Measurements from ENCODE around the gene LAG3.

LAG3 gene

DNA sequence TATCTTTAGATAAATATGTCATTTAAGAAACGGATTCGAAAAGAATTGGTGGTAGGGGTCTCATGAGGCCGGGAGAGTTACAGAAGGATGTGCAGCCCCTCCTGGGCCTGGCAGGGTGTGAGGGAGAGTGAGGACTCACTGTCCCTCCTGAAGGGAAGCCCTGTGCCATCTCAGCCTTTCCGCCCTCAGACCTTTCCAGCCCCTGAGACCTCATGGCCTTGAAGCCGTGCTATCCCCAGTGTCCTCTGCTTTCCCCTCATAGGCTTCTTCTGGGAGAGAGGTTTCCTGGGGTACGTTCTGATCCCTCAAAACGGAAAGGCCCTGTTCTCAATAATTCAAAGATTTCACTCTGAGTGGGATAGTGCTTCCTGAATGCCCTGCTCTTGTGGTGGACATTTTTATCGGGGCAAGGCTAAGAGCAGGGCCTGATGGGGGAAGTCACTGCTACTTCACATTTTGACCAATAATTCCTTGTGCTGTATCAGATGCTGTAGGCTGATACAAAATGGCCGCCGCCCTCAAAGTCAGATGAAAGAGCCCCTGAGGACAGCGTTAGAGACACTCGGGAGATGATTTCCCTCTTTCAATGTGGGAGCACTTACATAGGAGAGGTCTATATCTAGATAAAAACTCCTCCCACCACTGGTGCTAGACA lies 18.3 kb downstream of the LAG3 start:
- DNase-seq (ENCODE audit: low read depth in 2 of 2): no peak

DNA sequence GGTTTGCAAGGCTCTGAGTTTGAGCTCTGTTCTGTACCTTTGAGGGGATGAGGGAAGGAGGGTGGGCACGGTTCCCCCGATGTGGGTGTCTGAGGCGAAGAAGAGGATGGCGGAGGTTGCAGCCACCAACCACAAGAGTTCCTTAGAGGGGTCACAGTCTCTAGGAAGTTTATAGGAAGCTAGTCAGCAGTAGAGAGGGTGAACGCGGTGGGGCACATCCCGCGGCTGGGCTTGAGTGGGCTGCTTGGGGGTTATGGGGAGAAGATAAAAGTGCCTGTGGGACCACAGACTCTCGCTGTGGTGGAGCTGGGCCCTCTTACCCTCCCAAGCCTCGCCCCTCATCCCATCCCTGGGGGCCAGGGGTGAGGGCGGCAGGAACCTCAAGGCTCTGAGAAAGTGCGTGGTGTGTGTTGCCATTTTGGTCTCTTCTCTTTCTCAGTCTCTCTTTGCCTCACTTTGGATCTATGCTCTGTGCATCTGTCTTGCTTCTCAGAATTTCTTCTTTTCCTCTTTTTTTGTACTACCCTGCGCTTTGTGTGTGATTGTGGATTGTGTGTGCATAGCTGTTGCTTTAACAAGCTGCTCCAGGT lies 19.7 kb downstream of the LAG3 start:
- DNase-seq (ENCODE audit: low read depth in 2 of 2): no peak

DNA sequence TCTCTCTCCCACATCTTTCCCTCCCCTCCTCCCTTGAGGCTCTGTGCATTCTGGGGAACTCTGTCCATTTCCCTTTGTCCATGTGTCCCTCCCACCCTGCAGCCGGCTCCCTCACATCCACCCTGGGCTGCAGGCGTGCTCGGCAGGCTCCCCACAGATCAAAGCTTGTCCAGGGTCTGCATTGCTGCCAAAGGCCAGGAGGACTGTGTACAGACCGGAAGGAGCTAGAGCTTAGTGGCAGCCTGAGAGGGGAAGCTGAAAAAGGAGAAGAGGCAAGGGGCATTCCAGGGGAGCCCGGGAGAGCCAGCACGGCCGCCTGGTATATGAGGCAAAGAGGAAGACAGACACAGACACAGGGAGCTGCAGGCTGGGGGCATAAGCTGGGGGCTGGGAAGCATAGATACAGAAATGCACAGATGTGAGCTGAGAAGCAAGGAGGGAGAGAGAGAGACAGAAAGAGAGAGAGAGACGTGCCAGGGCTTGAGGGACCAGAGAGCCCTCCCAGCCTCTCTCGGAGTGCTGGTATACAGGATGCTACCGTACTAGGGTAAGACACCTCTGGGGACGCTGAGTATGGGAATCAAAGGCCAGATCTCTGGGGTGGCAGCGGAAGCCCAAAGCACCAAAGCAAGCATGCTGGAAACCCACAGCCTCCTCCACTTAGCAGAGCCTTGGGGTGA lies 20.3 kb downstream of the LAG3 start:
- no peak for DNase-seq (ENCODE audit: low read depth in 2 of 2)

DNA sequence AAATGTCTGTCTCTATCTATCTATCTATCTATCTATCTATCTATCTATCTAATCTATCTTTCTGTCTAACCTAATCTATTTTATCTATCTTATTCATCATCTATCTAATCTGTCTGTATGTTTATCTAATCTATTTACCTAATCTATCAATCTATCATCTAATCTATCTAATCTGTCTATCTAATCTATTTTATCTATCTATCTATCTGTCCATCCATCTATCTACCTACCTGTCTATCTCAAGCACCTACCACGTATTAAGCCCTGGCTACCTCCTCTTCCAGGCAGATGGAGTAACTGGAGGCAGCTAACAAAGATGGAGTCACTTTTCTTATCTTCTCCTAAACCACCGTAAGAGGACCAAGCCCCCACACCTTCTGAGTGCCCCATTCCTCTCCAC lies 22.8 kb downstream of the LAG3 start:
- no peak for DNase-seq (ENCODE audit: low read depth in 2 of 2)

DNA sequence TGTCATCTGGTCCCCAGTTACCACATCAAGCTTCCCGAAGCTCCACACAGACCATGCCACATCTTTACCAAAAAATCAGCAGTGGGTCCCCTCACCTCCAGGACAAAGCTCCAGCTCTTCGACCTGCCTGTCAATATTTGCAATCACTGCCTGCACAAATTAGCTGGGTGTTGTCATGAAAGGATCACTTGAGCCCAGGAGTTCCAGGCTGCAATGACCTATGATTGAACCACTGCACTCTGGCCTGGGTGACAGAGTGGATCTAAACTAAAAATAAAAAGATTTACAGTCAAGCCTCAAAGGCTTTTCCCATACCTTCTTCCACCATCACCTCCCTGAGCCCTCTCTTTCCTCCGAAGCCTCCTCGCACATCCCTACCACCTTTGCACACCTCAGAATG lies 24.3 kb downstream of the LAG3 start:
- no peak for DNase-seq (ENCODE audit: low read depth in 2 of 2)

DNA sequence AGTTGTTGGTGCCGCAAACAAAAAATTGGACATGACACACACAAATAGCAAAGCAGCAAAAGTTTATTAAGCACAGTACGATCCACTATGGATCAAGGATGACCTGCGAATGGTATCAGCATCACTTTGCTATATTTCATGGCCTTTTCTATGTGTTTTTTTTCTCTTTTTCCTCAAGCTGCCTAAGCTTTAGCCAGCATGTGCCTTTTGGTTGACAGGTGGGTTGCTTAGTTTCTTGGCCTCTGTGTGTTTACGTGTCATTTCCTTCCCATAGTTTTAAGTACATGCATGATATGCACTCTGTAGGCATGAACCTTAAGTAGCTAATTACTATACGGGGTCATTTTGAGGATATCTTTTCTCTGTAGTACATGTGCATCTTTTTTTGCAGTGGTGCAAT lies 26.8 kb downstream of the LAG3 start:
- DNase-seq (ENCODE audit: low read depth in 2 of 2): no peak

DNA sequence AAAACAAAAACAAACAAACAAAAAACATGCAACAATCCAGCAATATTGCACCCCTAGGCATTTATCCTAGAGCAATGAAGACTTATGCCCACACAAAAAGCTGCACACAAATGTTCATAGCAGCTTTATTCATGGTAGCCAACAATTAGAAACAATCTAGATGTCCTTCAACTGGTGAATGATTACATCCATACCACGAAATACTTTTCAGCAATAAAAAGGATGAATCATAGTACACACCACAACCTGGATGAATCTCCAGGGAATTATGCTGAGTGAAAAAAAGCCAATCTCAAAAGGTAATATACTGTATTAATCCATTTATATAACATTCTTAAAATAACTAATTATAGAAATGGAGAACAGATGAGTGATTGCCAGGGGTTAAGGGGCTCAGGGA lies 34.9 kb downstream of the LAG3 start:
- DNase-seq (ENCODE audit: low read depth in 2 of 2): no peak

DNA sequence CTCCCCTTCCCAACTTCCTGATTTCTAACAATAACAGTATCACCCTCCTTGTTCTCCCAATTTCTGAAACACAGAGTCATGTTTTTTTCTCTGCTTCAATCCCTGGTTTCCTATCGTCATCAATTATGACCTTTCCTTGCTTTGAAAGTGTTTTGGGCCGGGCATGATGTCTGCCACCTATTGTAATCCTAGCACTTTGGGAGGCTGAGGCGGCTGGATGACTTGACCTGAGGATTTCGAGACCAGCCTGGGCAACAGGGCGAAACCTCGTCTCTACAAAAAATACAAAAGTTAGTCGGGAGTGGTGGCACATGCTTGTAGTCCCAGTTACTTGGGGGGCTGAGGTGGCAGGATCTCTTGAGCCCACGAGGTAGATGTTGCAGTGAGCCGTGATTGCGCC lies 36.7 kb downstream of the LAG3 start:
- no peak for DNase-seq (ENCODE audit: low read depth in 2 of 2)

DNA sequence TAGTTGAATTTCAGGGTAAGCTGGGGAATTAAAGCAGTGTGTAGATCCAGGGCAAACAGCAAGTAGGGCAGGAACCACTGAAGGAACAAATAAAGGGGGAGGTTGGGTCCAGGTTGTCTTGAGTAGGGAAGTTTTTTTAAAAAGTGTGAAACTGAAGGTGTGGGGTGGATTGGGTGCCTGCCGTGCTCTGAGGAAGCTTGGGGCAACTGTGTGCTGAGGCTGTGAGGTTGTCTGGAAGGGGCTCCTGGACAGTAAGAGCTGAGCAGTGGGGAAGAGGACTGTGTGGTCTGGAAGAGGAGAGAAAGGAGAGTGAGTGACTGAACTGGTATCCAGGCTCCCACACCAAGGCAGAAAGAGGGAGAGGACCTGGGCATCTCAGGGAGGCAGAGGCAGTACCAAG lies 38.4 kb downstream of the LAG3 start:
- DNase-seq (ENCODE audit: low read depth in 2 of 2): no peak

DNA sequence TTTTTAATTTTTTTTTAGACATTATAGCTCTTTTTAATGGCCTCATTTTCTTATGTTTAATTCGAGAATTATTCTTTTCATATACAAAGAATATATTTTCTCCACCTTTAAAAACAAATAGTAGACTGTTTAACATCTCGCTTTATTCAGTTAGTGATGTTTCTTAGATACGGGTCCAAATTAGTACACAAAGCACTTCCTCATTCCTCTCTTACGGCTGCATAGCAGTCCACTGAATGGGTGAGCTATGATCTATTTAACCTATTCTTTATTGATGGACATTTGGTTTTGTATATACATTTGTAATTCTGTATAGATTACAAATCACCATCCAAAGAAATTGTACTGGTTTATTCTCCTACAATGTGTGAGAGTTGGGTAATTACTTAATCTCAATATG lies 41.0 kb downstream of the LAG3 start:
- DNase-seq (ENCODE audit: low read depth in 2 of 2): no peak

DNA sequence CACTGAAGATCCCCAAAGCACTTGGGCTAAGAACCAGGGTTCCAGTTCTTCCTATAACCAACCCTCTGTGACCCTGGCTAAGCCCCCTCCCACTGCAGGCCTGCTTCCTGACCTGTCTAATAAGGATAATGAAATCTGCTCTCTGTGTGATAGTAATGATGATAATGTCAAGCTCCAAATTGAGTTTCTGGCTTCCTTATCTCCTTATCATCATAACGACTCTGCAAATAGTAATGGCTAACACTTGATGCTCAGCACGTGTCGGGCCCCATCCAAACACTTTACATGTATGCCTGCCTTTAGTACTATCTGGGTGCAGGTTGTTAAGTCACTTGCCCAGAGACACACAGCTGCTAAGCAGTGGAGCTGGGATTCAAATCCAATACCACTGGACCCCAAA lies 44.3 kb downstream of the LAG3 start:
- no peak for DNase-seq (ENCODE audit: low read depth in 2 of 2)

DNA sequence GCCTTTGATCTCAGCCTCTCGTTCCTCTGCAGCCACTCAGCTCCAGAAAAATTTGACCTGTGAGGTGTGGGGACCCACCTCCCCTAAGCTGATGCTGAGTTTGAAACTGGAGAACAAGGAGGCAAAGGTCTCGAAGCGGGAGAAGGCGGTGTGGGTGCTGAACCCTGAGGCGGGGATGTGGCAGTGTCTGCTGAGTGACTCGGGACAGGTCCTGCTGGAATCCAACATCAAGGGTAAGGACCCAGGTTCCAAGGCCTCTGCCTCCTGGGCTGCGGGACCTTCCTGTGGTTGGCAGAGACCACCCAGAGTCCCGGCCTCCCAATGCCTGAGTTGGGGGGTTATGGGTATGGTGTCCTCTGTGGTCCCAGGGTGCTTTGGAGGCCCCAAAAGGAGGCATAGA lies 44.8 kb downstream of the LAG3 start:
- DNase-seq (ENCODE audit: low read depth in 2 of 2): no peak

DNA sequence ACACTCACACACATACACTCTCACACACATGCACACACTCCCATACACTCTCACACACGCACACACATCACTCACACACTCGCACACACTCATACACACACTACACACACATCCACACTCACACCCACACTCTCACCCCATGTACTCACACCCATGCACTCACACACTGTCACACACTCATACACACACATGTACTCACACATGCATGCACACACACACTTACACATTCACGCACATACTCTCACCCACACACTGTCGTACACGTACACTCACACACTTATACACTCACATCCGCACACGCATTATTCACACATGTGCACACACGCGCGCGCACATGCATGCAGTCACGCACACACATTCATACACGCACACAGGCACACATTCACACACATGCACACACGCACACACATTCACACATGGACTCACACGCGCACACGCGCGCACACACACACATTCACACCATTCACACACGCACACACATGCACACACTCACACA lies 45.4 kb downstream of the LAG3 start:
- DNase-seq (ENCODE audit: low read depth in 2 of 2): no peak

DNA sequence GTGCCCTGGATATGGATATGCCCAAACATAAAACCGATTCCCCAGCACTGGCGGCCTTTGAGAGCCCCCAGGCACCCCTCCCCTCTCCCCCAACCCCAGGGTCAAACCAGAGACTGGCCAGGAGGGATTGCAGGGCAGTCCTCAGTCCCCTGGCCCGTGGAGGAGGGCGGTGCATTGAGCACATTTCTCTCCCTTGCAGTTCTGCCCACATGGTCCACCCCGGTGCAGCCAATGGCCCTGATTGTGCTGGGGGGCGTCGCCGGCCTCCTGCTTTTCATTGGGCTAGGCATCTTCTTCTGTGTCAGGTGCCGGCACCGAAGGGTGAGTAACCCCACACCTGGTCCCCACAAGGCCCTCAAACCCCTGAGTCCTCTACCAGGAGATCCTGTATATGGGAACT lies 45.9 kb downstream of the LAG3 start:
- DNase-seq (ENCODE audit: low read depth in 2 of 2): no peak

DNA sequence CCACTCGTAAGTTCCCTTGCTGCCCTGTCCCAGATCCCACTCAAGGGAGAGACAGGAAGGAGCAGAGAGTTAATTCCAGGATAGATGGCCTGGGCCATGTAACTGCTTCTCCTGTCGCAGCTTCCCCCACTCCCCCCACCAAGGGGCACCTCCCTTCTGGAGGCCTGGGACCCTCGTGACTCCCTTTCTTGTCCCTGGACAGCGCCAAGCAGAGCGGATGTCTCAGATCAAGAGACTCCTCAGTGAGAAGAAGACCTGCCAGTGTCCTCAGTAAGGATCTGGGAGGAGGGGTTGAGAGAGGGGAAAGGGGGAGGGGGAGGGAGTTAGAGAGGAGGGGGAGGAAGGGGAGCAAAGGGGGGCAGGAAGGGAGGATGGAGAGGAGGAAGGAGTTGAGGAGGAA lies 46.3 kb downstream of the LAG3 start:
- no peak for DNase-seq (ENCODE audit: low read depth in 2 of 2)

DNA sequence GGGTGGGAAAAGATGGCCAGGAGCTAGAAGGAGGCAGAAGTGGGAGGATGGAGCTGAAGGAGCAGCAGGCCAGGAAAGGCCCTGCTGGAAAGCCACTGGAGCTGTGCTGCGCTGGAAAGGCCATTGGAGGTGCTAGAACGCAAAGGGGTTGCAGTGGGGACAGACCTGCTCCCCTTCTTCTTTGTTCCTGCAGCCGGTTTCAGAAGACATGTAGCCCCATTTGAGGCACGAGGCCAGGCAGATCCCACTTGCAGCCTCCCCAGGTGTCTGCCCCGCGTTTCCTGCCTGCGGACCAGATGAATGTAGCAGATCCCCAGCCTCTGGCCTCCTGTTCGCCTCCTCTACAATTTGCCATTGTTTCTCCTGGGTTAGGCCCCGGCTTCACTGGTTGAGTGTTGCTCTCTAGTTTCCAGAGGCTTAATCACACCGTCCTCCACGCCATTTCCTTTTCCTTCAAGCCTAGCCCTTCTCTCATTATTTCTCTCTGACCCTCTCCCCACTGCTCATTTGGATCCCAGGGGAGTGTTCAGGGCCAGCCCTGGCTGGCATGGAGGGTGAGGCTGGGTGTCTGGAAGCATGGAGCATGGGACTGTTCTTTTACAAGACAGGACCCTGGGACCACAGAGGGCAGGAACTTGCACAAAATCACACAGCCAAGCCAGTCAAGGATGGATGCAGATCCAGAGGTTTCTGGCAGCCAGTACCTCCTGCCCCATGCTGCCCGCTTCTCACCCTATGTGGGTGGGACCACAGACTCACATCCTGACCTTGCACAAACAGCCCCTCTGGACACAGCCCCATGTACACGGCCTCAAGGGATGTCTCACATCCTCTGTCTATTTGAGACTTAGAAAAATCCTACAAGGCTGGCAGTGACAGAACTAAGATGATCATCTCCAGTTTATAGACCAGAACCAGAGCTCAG lies 47.0 kb downstream of the LAG3 start:
- DNase-seq (ENCODE audit: low read depth in 2 of 2): no peak

DNA sequence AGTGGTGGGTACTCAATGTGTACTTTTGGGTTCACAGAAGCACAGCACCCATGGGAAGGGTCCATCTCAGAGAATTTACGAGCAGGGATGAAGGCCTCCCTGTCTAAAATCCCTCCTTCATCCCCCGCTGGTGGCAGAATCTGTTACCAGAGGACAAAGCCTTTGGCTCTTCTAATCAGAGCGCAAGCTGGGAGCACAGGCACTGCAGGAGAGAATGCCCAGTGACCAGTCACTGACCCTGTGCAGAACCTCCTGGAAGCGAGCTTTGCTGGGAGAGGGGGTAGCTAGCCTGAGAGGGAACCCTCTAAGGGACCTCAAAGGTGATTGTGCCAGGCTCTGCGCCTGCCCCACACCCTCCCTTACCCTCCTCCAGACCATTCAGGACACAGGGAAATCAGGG lies 47.8 kb downstream of the LAG3 start:
- no peak for DNase-seq (ENCODE audit: low read depth in 2 of 2)

DNA sequence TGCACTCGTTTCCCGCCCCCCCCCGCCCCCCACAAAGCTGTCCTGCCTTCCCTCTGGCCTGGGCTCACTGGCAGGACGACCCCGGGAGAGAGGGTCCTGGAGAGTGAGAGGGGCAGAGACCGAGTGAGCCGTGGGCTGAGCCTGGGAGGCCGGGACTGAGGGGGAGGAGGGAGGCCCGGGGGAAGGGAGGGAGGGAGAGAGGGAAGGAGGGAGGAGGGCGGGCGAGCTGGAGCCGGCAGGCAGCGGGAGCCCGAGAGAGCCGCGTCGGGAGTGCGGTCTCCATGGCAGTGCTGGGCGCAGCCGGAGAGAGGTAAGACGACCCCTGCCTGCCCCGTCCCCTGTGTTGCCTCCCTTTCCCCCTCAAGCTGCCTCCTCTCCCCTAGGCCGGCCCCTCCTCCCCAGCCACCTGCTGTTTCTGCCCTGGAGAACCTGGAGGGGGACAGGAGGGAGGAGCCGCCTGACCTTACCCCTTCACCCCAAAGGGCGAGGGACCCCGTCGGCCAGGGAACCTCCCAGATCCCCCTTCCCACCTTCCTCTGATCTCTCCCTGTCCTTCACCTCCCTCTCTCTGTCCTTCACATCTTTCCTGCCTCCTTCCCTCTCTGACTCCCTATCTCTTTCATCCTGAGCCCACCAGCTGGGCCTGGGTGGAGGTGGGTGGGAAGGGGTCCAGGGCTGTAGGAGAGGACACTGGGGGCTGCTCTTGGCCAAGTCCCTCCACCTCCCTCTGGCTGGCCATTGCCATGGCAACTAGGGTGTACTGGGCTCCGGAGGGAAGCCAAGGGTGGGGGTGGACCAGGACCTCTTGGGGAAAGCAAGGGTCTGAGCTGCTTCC lies 49.5 kb downstream of the LAG3 start, which contains the start of gene GPR162:
Gene GPR162 (plus strand): TSS at position 231 of the 835 bp plus-strand sequence. CDS start 2,078 bp downstream, outside the sequence.
- no peak for DNase-seq (ENCODE audit: low read depth in 2 of 2)

DNA sequence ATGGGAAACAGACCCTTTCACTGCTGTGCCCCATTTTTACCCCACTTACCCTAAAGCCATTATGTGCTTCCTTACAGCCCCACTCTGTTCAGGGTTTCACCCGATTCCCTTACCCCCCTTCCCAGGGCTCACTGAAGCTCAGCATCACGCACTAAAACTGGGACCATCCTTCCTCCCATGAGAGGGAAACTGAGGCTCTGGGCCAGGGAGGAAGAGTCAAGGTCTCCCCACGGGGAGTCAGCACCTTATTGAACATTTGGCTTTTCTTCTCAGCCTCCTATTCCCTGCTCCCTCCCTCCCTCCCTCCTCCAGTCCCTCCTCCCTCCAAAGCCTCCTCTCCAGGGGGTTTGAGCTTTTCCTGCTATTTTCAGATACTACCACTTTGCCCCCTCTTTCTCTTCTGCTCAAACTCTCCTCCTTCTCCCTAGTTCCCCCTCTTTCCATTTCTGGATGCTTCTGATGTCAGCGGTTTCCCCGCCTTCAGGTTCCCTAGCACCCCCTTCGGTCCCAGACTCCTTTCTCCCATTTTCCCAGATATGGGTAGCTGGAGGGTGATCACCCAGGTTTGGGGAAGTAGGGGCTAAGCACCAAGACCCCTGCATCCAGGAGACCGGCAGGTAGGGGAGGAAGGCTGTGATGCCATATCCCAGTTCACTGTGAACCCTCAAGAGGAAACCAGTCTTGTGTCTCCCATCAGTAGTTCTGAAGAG lies 50.3 kb downstream of the LAG3 start:
- DNase-seq (ENCODE audit: low read depth in 2 of 2): no peak
